GM12875 (cell line): Measurements from ENCODE around the gene DDAH1.

Experiments used
- H3K4me3 ChIP-seq: one replicate; pipeline ENCODE4 v1.5.1; 2011; ENCODE audit warnings: low read depth, low read length, control low read depth
- CTCF ChIP-seq: IDR thresholded peaks from 2 replicates; pipeline ENCODE4 v1.5.1; 2011; ENCODE audit warnings: low read depth, mild to moderate bottlenecking, control low read depth, inconsistent platforms, low read length, moderate library complexity, borderline replicate concordance; ENCODE audit not compliant: insufficient read depth

Gene DDAH1

GRCh38 chr1:85363092-85363491, 101.9 kb downstream of the DDAH1 start:
- no peak overlapping the region for H3K4me3 ChIP-seq
- TF ChIP-seq CTCF = no peak

- no peak for TF ChIP-seq CTCF
- no peak overlapping the region for H3K4me3 ChIP-seq
Observed at GRCh38 chr1:85361606-85362296, 103.2 kb downstream of the DDAH1 start.

GRCh38 chr1:85360730-85361493, 104.0 kb downstream of the DDAH1 start:
- no peak for TF ChIP-seq CTCF
- no peak overlapping the region for H3K4me3 ChIP-seq

- no peak for TF ChIP-seq CTCF
- H3K4me3 ChIP-seq = no peak overlapping the region
Observed at GRCh38 chr1:85359874-85360721, 104.9 kb downstream of the DDAH1 start.

- no peak overlapping the region for H3K4me3 ChIP-seq
- no peak for TF ChIP-seq CTCF
Observed at GRCh38 chr1:85358702-85359438, 106.1 kb downstream of the DDAH1 start.

GRCh38 chr1:85357817-85358216, 107.1 kb downstream of the DDAH1 start:
- H3K4me3 ChIP-seq = no peak overlapping the region

More at GRCh38 chr1:85357817-85358216, 107.1 kb downstream of the DDAH1 start:
- no peak for TF ChIP-seq CTCF
